Panc1 (cell line): ENCODE results near the gene MXRA8.

ENCODE experiments used
- SIN3A ChIP-seq: IDR thresholded peaks from 2 replicates; pipeline ENCODE4 v1.6.1; 2012; ENCODE audit warnings: low read depth, mild to moderate bottlenecking, low read length, moderate library complexity, borderline replicate concordance; ENCODE audit not compliant: insufficient read depth
- TCF7L2 ChIP-seq: IDR thresholded peaks from 2 replicates; pipeline ENCODE4 v1.6.1; 2011; ENCODE audit warnings: mild to moderate bottlenecking, low read depth, low read length, inconsistent platforms
- TF ChIP-seq, protein P1 (sequence below): fragments of 450-650 bp; IDR thresholded peaks from 2 replicates; pipeline ENCODE4 v1.5.1; 2017; ENCODE audit warnings: mild to moderate bottlenecking
- TF ChIP-seq, protein P2 (sequence below), 2 experiments: IDR thresholded peaks; 2 replicates each; pipeline ENCODE4 v1.6.1; 2011 to 2012; ENCODE audit warnings: low read depth in 2 of 2, control low read depth in 1 of 2, low read length in 1 of 2, mild to moderate bottlenecking in 1 of 2, moderate library complexity in 1 of 2; ENCODE audit not compliant: insufficient read depth in 1 of 2

DNA sequence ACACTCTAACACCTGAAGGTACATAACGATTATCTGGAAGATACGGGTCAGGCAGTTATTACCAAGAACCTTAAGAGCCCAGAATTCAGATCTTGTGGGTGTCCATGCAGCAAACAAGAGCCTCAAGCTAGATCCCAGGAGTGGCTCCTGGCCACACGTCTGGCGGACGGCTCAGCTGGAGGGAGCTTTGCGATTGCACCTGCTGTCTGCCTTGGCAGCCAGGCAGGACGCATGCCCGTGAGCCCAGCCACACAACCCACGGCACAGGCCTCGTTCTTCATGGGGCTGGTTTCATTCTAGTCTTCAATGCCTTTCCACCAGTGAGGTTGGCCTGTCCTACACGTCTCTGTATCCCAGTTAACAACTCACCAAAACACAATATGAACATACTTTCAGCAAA is 35.1 kb upstream of the MXRA8 start:
- TF ChIP-seq, protein P1, sequence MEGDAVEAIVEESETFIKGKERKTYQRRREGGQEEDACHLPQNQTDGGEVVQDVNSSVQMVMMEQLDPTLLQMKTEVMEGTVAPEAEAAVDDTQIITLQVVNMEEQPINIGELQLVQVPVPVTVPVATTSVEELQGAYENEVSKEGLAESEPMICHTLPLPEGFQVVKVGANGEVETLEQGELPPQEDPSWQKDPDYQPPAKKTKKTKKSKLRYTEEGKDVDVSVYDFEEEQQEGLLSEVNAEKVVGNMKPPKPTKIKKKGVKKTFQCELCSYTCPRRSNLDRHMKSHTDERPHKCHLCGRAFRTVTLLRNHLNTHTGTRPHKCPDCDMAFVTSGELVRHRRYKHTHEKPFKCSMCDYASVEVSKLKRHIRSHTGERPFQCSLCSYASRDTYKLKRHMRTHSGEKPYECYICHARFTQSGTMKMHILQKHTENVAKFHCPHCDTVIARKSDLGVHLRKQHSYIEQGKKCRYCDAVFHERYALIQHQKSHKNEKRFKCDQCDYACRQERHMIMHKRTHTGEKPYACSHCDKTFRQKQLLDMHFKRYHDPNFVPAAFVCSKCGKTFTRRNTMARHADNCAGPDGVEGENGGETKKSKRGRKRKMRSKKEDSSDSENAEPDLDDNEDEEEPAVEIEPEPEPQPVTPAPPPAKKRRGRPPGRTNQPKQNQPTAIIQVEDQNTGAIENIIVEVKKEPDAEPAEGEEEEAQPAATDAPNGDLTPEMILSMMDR: no peak
- TF ChIP-seq, protein P2, sequence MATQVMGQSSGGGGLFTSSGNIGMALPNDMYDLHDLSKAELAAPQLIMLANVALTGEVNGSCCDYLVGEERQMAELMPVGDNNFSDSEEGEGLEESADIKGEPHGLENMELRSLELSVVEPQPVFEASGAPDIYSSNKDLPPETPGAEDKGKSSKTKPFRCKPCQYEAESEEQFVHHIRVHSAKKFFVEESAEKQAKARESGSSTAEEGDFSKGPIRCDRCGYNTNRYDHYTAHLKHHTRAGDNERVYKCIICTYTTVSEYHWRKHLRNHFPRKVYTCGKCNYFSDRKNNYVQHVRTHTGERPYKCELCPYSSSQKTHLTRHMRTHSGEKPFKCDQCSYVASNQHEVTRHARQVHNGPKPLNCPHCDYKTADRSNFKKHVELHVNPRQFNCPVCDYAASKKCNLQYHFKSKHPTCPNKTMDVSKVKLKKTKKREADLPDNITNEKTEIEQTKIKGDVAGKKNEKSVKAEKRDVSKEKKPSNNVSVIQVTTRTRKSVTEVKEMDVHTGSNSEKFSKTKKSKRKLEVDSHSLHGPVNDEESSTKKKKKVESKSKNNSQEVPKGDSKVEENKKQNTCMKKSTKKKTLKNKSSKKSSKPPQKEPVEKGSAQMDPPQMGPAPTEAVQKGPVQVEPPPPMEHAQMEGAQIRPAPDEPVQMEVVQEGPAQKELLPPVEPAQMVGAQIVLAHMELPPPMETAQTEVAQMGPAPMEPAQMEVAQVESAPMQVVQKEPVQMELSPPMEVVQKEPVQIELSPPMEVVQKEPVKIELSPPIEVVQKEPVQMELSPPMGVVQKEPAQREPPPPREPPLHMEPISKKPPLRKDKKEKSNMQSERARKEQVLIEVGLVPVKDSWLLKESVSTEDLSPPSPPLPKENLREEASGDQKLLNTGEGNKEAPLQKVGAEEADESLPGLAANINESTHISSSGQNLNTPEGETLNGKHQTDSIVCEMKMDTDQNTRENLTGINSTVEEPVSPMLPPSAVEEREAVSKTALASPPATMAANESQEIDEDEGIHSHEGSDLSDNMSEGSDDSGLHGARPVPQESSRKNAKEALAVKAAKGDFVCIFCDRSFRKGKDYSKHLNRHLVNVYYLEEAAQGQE (IDR thresholded peaks at IDR 0.05; ENCODE audit: insufficient read depth in 1 of 2, low read depth in 2 of 2, low read length in 1 of 2): no peak
- TF ChIP-seq SIN3A: no peak
- no peak for TF ChIP-seq TCF7L2
